ENCODE results near the gene SLC43A1. TPM values are rescaled to one million over a fixed set of nuclear protein-coding genes. Genes with fewer than 3 reads are reported as not detected.
A peak's percentile ranks its signal among the peaks of the same experiment; 100 is the strongest.

The SLC43A1 gene
- total RNA-seq, 2 donors from 2014 or later: 18.2 to 20.9 TPM

DNA sequence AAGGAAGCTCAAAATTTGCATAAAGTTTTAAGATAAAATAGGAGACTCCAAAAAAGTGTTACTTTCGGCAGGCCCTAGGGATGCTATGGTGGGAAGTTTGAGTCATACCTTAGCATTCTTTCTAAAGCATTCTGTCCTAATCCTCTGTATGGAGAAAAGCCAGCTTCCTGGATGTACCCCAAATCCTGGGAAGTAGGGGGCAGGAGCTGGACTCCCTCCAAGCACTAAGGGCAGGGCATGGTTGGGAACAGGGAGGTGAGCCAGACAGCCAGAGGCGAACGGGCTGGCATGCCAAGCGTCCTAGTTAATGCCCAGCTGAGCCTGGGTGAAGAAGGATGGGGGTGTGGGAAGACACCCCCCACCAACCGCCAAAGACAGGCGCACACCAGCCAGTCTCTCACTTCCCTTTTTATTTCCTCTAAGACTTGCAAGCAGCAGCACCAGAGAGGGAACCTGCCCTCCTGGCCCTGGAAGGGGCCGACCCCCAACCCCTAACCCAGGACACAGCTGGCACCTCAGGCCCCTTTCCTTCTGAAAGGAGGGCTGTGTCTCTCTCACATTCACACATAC, 31.3 kb downstream of the SLC43A1 start:
- Histone ChIP-seq H3K36me3 (no peaks in the 10 kb centered on the region), H3K4me1 (replicated peaks) (peaks cover 7% of the 10 kb centered on the region), H3K27ac (no peak overlapping the region), H3K9me3 (no peaks in the 10 kb centered on the region), H3K4me3 (no peak overlapping the region), H3K27me3 (replicated peaks; ENCODE audit: insufficient read depth) (no peaks in the 10 kb centered on the region)
- TF ChIP-seq POLR2A (IDR thresholded peaks at IDR 0.05) (no peak), POLR2AphosphoS5 (IDR thresholded peaks at IDR 0.05) (no peak)
- TF ChIP-seq, protein P1, sequence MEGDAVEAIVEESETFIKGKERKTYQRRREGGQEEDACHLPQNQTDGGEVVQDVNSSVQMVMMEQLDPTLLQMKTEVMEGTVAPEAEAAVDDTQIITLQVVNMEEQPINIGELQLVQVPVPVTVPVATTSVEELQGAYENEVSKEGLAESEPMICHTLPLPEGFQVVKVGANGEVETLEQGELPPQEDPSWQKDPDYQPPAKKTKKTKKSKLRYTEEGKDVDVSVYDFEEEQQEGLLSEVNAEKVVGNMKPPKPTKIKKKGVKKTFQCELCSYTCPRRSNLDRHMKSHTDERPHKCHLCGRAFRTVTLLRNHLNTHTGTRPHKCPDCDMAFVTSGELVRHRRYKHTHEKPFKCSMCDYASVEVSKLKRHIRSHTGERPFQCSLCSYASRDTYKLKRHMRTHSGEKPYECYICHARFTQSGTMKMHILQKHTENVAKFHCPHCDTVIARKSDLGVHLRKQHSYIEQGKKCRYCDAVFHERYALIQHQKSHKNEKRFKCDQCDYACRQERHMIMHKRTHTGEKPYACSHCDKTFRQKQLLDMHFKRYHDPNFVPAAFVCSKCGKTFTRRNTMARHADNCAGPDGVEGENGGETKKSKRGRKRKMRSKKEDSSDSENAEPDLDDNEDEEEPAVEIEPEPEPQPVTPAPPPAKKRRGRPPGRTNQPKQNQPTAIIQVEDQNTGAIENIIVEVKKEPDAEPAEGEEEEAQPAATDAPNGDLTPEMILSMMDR (IDR thresholded peaks at IDR 0.05): no peak
- 73% methylated on average over 7 of the region's 7 CpGs for WGBS
- DNase-seq (ENCODE audit: low spot score): no peak
- intact Hi-C loops (cut with DNase I): no loop called here

DNA sequence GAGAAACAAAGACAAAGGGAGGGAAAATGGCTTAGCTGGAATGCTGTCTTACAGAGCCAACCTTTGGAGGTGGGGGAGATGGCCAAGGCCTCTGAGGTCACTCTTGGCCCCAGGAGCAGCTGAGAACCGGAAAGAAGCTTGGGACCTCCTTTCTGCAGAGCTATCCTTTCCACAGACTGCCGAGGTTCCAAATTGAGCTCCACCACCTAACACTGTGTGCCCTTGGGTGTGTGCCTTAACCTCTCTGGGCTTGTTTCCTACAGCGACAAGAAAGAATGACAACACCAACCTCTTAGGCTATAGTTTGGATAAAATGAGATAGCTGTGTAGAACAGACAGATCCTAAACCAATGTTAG, 32.0 kb downstream of the SLC43A1 start:
- no peaks in the 10 kb centered on the region for H3K36me3 ChIP-seq
- no peak for TF ChIP-seq POLR2AphosphoS5 (IDR thresholded peaks at IDR 0.05)
- TF ChIP-seq, protein P1 (IDR thresholded peaks at IDR 0.05): no peak
- H3K27ac ChIP-seq: no peak overlapping the region
- H3K4me3 ChIP-seq: no peak overlapping the region
- H3K4me1 ChIP-seq (replicated peaks): peaks cover 7% of the 10 kb centered on the region
- intact Hi-C loops (cut with DNase I): no loop called here
- H3K9me3 ChIP-seq: no peaks in the 10 kb centered on the region
- DNase-seq (ENCODE audit: low spot score): no peak
- H3K27me3 ChIP-seq (replicated peaks; ENCODE audit: insufficient read depth): no peaks in the 10 kb centered on the region
- WGBS: 63% methylated on average over 3 of the region's 3 CpGs

DNA sequence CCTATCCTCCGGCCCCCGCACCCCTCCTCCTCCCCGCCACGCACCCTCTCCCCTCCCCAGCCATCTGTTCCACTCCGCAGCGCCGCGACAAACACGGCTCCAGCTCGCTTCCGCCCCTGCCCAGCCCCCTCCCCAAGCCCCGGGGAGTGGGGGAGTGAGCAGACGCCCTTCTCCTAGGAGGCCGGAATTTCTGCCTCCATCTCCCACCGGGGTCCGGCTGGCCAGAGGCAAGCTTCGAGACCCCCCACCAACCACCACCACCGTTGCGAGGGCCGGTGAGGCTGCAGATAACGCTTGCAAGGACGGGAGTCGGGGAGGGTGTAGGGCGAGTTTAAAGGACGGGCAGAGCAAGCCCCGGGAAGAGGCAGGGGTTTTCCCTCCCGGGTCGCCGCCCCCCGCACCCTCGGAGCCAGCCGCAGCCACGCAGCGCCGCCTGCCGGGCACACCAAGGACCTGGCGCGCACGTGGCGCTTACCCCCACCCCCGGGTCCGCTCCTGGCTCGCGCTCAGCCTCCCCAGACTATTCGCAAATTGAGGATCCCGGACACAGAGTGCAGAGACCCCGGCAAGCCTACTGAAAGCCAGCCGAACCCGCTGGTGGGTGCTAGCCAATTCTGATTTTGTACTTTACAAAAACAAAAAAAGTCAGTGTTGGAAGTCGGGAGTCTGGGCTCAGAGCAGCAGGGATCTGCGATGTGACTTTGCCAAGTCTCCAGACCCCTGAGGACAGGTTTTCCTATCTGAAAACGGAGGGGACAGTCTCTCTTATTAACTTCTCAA, 32.5 kb downstream of the SLC43A1 start:
- no peak for DNase-seq (ENCODE audit: low spot score)
- H3K9me3 ChIP-seq: no peaks in the 10 kb centered on the region
- TF ChIP-seq POLR2A (IDR thresholded peaks at IDR 0.05): no peak
- no peak for TF ChIP-seq POLR2AphosphoS5 (IDR thresholded peaks at IDR 0.05)
- TF ChIP-seq, protein P1 (IDR thresholded peaks at IDR 0.05): peak; percentile 29 to 77 (median 60)
- H3K27ac ChIP-seq: no peak overlapping the region
- WGBS: 3% methylated on average over 51 of the region's 52 CpGs
- H3K4me1 ChIP-seq (replicated peaks): peaks cover 7% of the 10 kb centered on the region
- H3K27me3 ChIP-seq (replicated peaks; ENCODE audit: insufficient read depth): no peaks in the 10 kb centered on the region
- peak overlapping the region in 1 of 2 donors; percentile 17 for H3K4me3 ChIP-seq
- intact Hi-C loops (cut with DNase I): no loop called here
- H3K36me3 ChIP-seq: no peaks in the 10 kb centered on the region

DNA sequence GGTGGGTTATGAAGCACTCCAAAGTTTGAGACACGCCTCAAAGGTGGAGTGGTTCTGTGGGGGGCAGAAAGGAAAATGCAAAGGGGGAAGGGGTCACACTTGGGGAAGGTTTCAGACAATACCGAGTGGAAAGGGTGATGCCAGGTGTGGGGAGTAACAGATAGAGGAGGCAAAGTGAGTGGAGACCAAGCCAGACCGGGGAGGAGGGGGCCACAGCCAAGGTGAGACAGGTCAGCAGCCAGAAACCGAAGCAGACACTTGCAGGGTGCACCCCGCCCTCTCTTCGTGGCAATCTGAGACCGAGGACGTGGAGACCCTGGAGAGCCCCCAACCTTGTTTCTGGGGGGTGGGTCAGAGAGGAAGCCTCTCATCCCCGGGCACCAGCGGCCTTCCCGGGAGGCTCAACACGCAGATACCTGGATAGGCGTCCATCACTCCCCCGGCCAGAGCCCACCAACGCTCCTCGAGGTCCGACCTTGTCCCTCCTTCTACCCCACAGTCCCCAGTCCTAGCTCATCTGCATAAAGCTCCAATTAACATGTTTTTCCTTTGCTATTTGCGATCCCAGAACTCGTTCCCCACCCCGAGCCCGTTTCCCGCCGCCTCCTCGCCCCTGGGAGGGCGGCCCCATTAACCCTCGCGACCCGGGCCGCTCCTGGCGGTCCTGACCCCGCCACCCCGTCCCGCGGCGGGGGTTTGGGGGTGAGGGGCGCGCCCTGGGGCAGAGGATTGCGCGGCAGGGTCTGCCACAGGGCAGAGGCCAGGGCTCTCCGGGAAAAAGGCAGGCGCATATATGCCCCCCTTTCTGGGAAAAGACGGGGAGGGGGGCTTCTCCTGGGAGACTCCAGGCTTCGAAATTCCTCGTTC, 33.4 kb downstream of the SLC43A1 start:
- H3K27ac ChIP-seq: no peak overlapping the region
- no peaks in the 10 kb centered on the region for H3K27me3 ChIP-seq (replicated peaks; ENCODE audit: insufficient read depth)
- no peaks in the 10 kb centered on the region for H3K9me3 ChIP-seq
- peaks cover 7% of the 10 kb centered on the region for H3K4me1 ChIP-seq (replicated peaks)
- TF ChIP-seq POLR2A (IDR thresholded peaks at IDR 0.05) (no peak), POLR2AphosphoS5 (IDR thresholded peaks at IDR 0.05) (no peak)
- TF ChIP-seq, protein P1 (IDR thresholded peaks at IDR 0.05): no peak
- no peak overlapping the region for H3K4me3 ChIP-seq
- 16% methylated on average over 44 of the region's 44 CpGs for WGBS
- DNase-seq (ENCODE audit: low spot score): no peak
- no peaks in the 10 kb centered on the region for H3K36me3 ChIP-seq
- intact Hi-C loops (cut with DNase I): no loop called here

All from prostate gland (tissue), 2 donors.